CD8-positive, alpha-beta memory T cell (primary cell): ENCODE measurements around the gene IMPDH1. TPM values are rescaled to one million over a fixed set of nuclear protein-coding genes. Genes with fewer than 3 reads are reported as not detected.

Experiments
- CTCF ChIA-PET: fragments of 350-600 bp; sonication (Branson Sonifier 250); formaldehyde crosslinking; loops from one replicate; lab custom pipeline; 2021; ENCODE audit warnings: antibody characterized with exemption; lab: Charles Lee
- POLR2A ChIA-PET: fragments of 350-600 bp; sonication (Branson Sonifier 250); formaldehyde crosslinking; loops from one replicate; lab custom pipeline; 2021; ENCODE audit warnings: antibody characterized with exemption; lab: Charles Lee
- DNase-seq, 5 donors: peaks; one replicate each; pipeline versions ENCODE4 v3.0.0 to v3.0.0-alpha.2; 2020 to 2022; ENCODE audit warnings: mixed read lengths in 1 of 5
- H3K27ac ChIP-seq: one replicate; pipeline ENCODE4 v1.7.0; 2013; ENCODE audit warnings: low read depth, mild to moderate bottlenecking, low read length, moderate library complexity
- H3K27me3 ChIP-seq: 2 replicates; pipeline ENCODE4 v1.7.0; 2013; ENCODE audit warnings: low read length, mild to moderate bottlenecking; ENCODE audit not compliant: insufficient read depth, poor library complexity, severe bottlenecking
- H3K36me3 ChIP-seq: 2 replicates; pipeline ENCODE4 v1.7.0; 2013; ENCODE audit warnings: mild to moderate bottlenecking, low read length, moderate library complexity; ENCODE audit not compliant: insufficient read depth
- H3K4me1 ChIP-seq: 2 replicates; pipeline ENCODE4 v1.7.0; 2013; ENCODE audit warnings: mild to moderate bottlenecking, low read length, moderate library complexity; ENCODE audit not compliant: insufficient read depth
- H3K4me3 ChIP-seq: 2 replicates; pipeline ENCODE4 v1.7.0; 2013; ENCODE audit warnings: mild to moderate bottlenecking, low read length
- H3K9me3 ChIP-seq: 2 replicates; pipeline ENCODE4 v1.7.0; 2013; ENCODE audit warnings: mild to moderate bottlenecking, low read length
- H3K27ac Mint-ChIP-seq, 8 donors: one replicate each; pipeline ENCODE4 v1.8.0; 2020 to 2021; ENCODE audit warnings: mixed read lengths in 8 of 8, mild to moderate bottlenecking in 6 of 8, inconsistent platforms in 3 of 8, moderate library complexity in 3 of 8
- H3K27me3 Mint-ChIP-seq, 2 donors: one replicate each; pipeline ENCODE4 v1.8.0; 2020 to 2021; ENCODE audit warnings: mixed read lengths in 2 of 2, mild to moderate bottlenecking in 1 of 2, moderate library complexity in 1 of 2
- H3K36me3 Mint-ChIP-seq, 3 donors: one replicate each; pipeline ENCODE4 v1.8.0; 2020 to 2021; ENCODE audit warnings: mixed read lengths in 3 of 3, inconsistent platforms in 1 of 3, mild to moderate bottlenecking in 1 of 3
- H3K4me1 Mint-ChIP-seq, 3 donors: one replicate each; pipeline ENCODE4 v1.8.0; 2020 to 2021; ENCODE audit warnings: mixed read lengths in 3 of 3, inconsistent platforms in 1 of 3, mild to moderate bottlenecking in 1 of 3
- H3K4me3 Mint-ChIP-seq, 7 donors: one replicate each; pipeline ENCODE4 v1.8.0; 2020 to 2021; ENCODE audit warnings: mixed read lengths in 7 of 7, mild to moderate bottlenecking in 6 of 7, moderate library complexity in 4 of 7, inconsistent platforms in 2 of 7
- H3K9me3 Mint-ChIP-seq, 5 donors: one replicate each; pipeline ENCODE4 v1.8.0; 2020 to 2022; ENCODE audit warnings: mixed read lengths in 5 of 5, mild to moderate bottlenecking in 3 of 5, moderate library complexity in 2 of 5, inconsistent platforms in 1 of 5
- polyA plus RNA-seq: library from polyadenylated mRNA; unstranded; fragments of 300-500 nt; fragmentation: Illumina TruSeq; gene quantifications from one replicate; pipeline ENCODE4 v1.2.3, GENCODE V29; 2021
- total RNA-seq, 2 experiments: library from RNA; stranded (reverse); gene quantifications; one replicate each; pipeline ENCODE4 v1.2.3, GENCODE V29; 2021

IMPDH1 gene
- total and polyA plus RNA-seq, 3 experiments from 2014 or later, result 48.3 to 70.4 (median 69.1) TPM

GRCh38 chr7:128454808-128455542, 45.2 kb upstream of the IMPDH1 start:
- peak overlapping the region; percentile 93 for H3K27ac ChIP-seq
- H3K4me1 Mint-ChIP-seq, result peaks cover 20 to 31% (median 31%) of the 10 kb centered on the region in 3 donors
- H3K9me3 Mint-ChIP-seq, result no peaks in the 10 kb centered on the region
- H3K36me3 Mint-ChIP-seq, result peaks cover 0 to 5% (median 0%) of the 10 kb centered on the region in 3 donors
- no peaks in the 10 kb centered on the region for H3K27me3 ChIP-seq
- ChIA-PET CTCF (interaction anchor here (0.9 to 1.6 kb wide), 8 partner anchors 20 to 110 kb away, joined by 3 to 12 read pairs (median 4); no protein-coding TSS in a partner anchor), POLR2A (interaction anchor here (1.2 to 1.3 kb wide), 2 partner anchors 28 to 111 kb away, joined by 3 to 4 read pairs; partner anchors contain the start of gene RBM28)
- H3K4me3 ChIP-seq, result peak overlapping the region; percentile 90
- H3K9me3 ChIP-seq, result no peaks in the 10 kb centered on the region
- no peaks in the 10 kb centered on the region for H3K36me3 ChIP-seq
- H3K4me3 Mint-ChIP-seq, result peak overlapping the region; percentile 90 to 95 (median 92)
- H3K27ac Mint-ChIP-seq, result peak overlapping the region; percentile 68 to 98 (median 96)
- peaks cover 5 to 9% of the 10 kb centered on the region in 2 donors for H3K27me3 Mint-ChIP-seq
- H3K4me1 ChIP-seq, result peaks cover 21% of the 10 kb centered on the region
- DNase-seq, result no peak

GRCh38 chr7:128453836-128454804, 44.3 kb upstream of the IMPDH1 start:
- Mint-ChIP-seq H3K4me1 (peaks cover 14 to 24% (median 23%) of the 10 kb centered on the region in 3 donors), H3K36me3 (peaks cover 0 to 5% (median 0%) of the 10 kb centered on the region in 3 donors), H3K27ac (peak overlapping the region in 5 of 8 donors; percentile 66 to 92 (median 72)), H3K27me3 (peaks cover 5 to 9% of the 10 kb centered on the region in 2 donors), H3K9me3 (no peaks in the 10 kb centered on the region), H3K4me3 (peak overlapping the region; percentile 39 to 91 (median 70))
- POLR2A ChIA-PET, result no interaction called here
- CTCF ChIA-PET, result interaction anchor here (1.1 to 1.6 kb wide), 4 partner anchors 27 to 66 kb away, joined by 4 to 10 read pairs (median 4); no protein-coding TSS in a partner anchor
- peak overlapping the region; percentile 93 for H3K27ac ChIP-seq
- H3K4me1 ChIP-seq, result peaks cover 15% of the 10 kb centered on the region
- H3K9me3 ChIP-seq, result no peaks in the 10 kb centered on the region
- H3K4me3 ChIP-seq, result no peak overlapping the region
- H3K36me3 ChIP-seq, result no peaks in the 10 kb centered on the region
- no peak for DNase-seq
- no peaks in the 10 kb centered on the region for H3K27me3 ChIP-seq

DNA sequence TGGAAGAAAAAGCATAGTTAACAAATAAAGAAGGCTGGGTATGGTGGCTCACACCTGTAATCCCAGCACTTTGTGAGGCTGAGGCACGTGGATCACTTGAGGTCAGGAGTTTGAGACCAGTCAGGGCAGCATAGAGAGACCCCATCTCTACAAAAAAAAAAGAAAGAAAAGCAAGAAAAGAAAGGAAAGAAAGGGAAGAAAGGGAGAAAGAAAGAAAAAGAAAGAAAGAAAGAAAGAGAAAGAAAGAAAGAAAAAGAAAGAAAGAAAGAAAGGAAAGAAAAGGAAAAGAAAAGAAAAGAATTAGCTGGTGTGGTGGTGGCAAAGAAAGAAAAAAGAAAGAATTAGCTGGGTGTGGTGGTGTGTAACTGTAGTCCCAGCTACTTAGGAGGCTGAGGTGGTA, 42.8 kb upstream of the IMPDH1 start:
- Mint-ChIP-seq H3K27ac (peak overlapping the region in 2 of 8 donors; percentile 60 to 81), H3K27me3 (peaks cover 5 to 9% of the 10 kb centered on the region in 2 donors), H3K4me1 (peaks cover 9 to 14% (median 12%) of the 10 kb centered on the region in 3 donors), H3K36me3 (peaks cover 0 to 5% (median 0%) of the 10 kb centered on the region in 3 donors), H3K4me3 (peak overlapping the region in 2 of 7 donors; percentile 70 to 82), H3K9me3 (no peaks in the 10 kb centered on the region)
- no peak for DNase-seq
- Histone ChIP-seq H3K4me3 (no peak overlapping the region), H3K4me1 (peaks cover 10% of the 10 kb centered on the region), H3K9me3 (no peaks in the 10 kb centered on the region), H3K27me3 (no peaks in the 10 kb centered on the region), H3K27ac (no peak overlapping the region), H3K36me3 (no peaks in the 10 kb centered on the region)
- CTCF ChIA-PET, result interaction anchor here (0.9 to 1.6 kb wide), 4 partner anchors 9 to 65 kb away, joined by 3 to 10 read pairs (median 4); no protein-coding TSS in a partner anchor
- POLR2A ChIA-PET, result interaction anchor here (0.7 kb wide), 1 partner anchor 26 kb away, joined by 5 read pairs; no protein-coding TSS in a partner anchor

GRCh38 chr7:128450913-128451312, 41.1 kb upstream of the IMPDH1 start:
- Mint-ChIP-seq H3K27me3 (peaks cover 4 to 9% of the 10 kb centered on the region in 2 donors), H3K9me3 (no peaks in the 10 kb centered on the region), H3K36me3 (peaks cover 0 to 2% (median 0%) of the 10 kb centered on the region in 3 donors), H3K4me1 (peaks cover 4 to 8% (median 6%) of the 10 kb centered on the region in 3 donors), H3K4me3 (peak overlapping the region in 1 of 7 donors; percentile 16), H3K27ac (no peak overlapping the region)
- Histone ChIP-seq H3K27me3 (no peaks in the 10 kb centered on the region), H3K27ac (no peak overlapping the region), H3K4me1 (peaks cover 5% of the 10 kb centered on the region), H3K36me3 (no peaks in the 10 kb centered on the region), H3K4me3 (no peak overlapping the region), H3K9me3 (no peaks in the 10 kb centered on the region)
- no peak for DNase-seq
- POLR2A ChIA-PET, result no interaction called here
- CTCF ChIA-PET, result interaction anchor here (1.5 kb wide), 1 partner anchor 24 kb away, joined by 3 read pairs; no protein-coding TSS in a partner anchor

- CTCF ChIA-PET, result interaction anchor here (0.6 kb wide), 1 partner anchor 24 kb away, joined by 3 read pairs; no protein-coding TSS in a partner anchor
- no peaks in the 10 kb centered on the region for H3K9me3 ChIP-seq
Observed at GRCh38 chr7:128450409-128450808, 40.6 kb upstream of the IMPDH1 start.

GRCh38 chr7:128448751-128449302, 39.0 kb upstream of the IMPDH1 start:
- Mint-ChIP-seq H3K36me3 (no peaks in the 10 kb centered on the region), H3K4me1 (peaks cover 0 to 4% (median 0%) of the 10 kb centered on the region in 3 donors), H3K9me3 (no peaks in the 10 kb centered on the region), H3K4me3 (no peak overlapping the region), H3K27ac (no peak overlapping the region), H3K27me3 (peaks cover 0 to 9% of the 10 kb centered on the region in 2 donors)
- DNase-seq, result no peak
- Histone ChIP-seq H3K27me3 (no peaks in the 10 kb centered on the region), H3K36me3 (no peaks in the 10 kb centered on the region), H3K4me1 (no peaks in the 10 kb centered on the region), H3K27ac (no peak overlapping the region), H3K4me3 (no peak overlapping the region), H3K9me3 (no peaks in the 10 kb centered on the region)
- POLR2A ChIA-PET, result no interaction called here
- CTCF ChIA-PET, result interaction anchor here (1.8 to 2.1 kb wide), 2 partner anchors 11 to 22 kb away, joined by 8 to 9 read pairs; no protein-coding TSS in a partner anchor

More at GRCh38 chr7:128450409-128450808, 40.6 kb upstream of the IMPDH1 start:
- H3K36me3 ChIP-seq, result no peaks in the 10 kb centered on the region
- peaks cover 0 to 1% (median 0%) of the 10 kb centered on the region in 3 donors for H3K36me3 Mint-ChIP-seq
- no peak for DNase-seq
- no peak overlapping the region for H3K27ac ChIP-seq
- peaks cover 3 to 9% of the 10 kb centered on the region in 2 donors for H3K27me3 Mint-ChIP-seq
- H3K27me3 ChIP-seq, result no peaks in the 10 kb centered on the region
- POLR2A ChIA-PET, result no interaction called here
- no peak overlapping the region for H3K4me3 Mint-ChIP-seq
- peaks cover 5% of the 10 kb centered on the region for H3K4me1 ChIP-seq
- no peak overlapping the region for H3K27ac Mint-ChIP-seq
- no peak overlapping the region for H3K4me3 ChIP-seq
- H3K4me1 Mint-ChIP-seq, result peaks cover 4 to 5% (median 5%) of the 10 kb centered on the region in 3 donors
- no peaks in the 10 kb centered on the region for H3K9me3 Mint-ChIP-seq

DNA sequence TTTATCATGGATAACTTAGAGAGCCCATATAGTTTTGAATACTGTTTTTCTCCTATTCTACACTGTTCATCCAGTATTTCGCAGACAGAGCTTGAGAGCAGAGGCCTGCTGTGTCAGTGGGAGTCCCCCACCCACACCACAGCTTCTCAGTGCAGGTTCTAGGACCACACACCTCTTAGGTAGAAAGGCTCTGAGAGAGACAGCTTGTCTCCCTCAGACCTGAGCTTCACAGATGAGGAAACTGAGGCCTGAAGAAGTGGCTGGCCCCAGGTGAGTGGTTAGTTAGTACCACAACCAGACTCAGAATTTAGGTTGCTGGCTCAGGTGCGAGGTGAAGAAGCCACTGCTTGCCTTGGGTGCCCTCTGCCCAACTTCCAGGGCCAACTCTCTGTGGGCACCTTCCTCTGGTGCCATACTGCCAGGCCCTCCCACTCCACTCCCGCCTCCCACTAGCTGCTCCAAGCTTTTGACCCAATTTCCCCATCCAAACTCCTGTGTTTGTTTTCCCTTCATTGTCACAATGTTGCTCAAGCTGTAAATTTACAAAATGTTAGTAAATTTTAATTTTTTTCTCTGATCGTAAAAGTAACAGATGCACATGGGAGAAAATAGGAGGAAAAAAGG, 38.3 kb upstream of the IMPDH1 start:
- Histone ChIP-seq H3K36me3 (no peaks in the 10 kb centered on the region), H3K27me3 (no peaks in the 10 kb centered on the region), H3K4me1 (no peaks in the 10 kb centered on the region), H3K4me3 (no peak overlapping the region), H3K9me3 (no peaks in the 10 kb centered on the region), H3K27ac (no peak overlapping the region)
- ChIA-PET CTCF (interaction anchor here (1.8 to 2.1 kb wide), 2 partner anchors 12 to 21 kb away, joined by 8 to 9 read pairs; no protein-coding TSS in a partner anchor), POLR2A (no interaction called here)
- Mint-ChIP-seq H3K9me3 (no peaks in the 10 kb centered on the region), H3K4me3 (no peak overlapping the region), H3K27ac (no peak overlapping the region), H3K36me3 (no peaks in the 10 kb centered on the region), H3K4me1 (peaks cover 0 to 4% (median 0%) of the 10 kb centered on the region in 3 donors), H3K27me3 (peaks cover 0 to 9% of the 10 kb centered on the region in 2 donors)
- DNase-seq, result no peak
